Activated T-cell treated with anti-CD3 and anti-CD28 coated beads, Interleukin-2, amount 50 U/mL, for 1 hour (primary cell): ENCODE results near the gene TES.
"Not testable (repeated sequence)": the region's sequence is repeated elsewhere in the genome, so short reads cannot be mapped to it uniquely, and the experiment has no call there.

Experiments used
- DNase-seq: peaks from one replicate; pipeline ENCODE4 v3.0.0-alpha.2; 2020

The TES gene

DNA sequence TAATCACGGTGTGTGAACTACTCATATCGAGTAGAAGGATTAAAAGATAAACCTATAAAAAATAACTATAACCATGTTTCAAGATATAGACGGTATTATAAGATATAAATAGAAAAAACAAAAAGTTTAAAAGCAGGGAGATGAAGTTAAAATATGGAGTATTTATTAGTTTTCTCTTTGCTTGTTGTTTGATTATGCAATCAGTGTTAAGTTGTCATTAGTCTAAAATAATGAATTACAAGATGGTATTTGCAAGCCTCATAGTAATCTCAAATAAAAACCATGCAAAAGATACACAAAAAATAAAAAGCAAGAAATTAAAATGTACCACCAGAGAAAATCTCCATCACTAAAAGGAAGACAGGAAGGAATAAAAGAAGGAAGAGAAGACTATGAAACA, 83.3 kb downstream of the TES start:
- DNase-seq = no peak

- DNase-seq = not testable (repeated sequence)
Observed at GRCh38 chr7:116295903-116296302, 85.6 kb downstream of the TES start.

DNA sequence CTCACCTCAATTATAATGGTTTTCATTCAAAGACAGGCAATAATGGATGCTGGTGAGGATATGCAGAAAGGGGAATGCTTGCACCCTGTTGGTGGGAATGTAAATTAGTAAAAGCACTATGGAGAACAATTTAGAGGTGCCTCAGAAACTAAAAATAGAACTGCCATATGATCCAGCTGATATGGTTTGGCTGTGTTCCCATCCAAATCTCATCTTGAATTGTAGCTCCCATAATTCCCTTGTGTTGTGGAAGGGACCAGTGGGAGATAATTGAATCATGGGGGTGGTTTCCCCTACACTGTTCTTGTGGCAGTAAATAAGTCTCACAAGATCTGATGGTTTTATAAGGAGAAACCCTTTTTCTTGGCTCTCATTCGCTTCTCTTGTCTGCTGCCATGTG, 87.7 kb downstream of the TES start:
- no peak for DNase-seq

DNA sequence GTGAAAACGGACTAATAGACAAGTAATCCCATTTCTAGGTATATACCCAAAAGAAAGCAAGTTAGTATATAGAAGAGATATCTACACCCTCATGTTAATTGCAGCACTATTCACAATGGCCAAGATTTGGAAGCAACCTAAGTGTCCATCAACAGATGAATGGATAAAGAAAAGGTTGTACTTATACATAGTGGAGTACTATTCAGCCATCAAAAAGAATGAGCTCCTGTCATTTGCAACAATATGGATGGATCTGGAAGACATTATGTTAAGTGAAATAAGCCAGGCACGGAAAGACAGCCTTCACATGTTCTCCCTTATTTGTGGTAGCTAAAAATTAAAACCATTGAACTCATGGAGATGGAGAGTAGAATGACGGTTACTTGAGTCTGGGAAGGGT, 88.2 kb downstream of the TES start:
- no peak for DNase-seq

DNA sequence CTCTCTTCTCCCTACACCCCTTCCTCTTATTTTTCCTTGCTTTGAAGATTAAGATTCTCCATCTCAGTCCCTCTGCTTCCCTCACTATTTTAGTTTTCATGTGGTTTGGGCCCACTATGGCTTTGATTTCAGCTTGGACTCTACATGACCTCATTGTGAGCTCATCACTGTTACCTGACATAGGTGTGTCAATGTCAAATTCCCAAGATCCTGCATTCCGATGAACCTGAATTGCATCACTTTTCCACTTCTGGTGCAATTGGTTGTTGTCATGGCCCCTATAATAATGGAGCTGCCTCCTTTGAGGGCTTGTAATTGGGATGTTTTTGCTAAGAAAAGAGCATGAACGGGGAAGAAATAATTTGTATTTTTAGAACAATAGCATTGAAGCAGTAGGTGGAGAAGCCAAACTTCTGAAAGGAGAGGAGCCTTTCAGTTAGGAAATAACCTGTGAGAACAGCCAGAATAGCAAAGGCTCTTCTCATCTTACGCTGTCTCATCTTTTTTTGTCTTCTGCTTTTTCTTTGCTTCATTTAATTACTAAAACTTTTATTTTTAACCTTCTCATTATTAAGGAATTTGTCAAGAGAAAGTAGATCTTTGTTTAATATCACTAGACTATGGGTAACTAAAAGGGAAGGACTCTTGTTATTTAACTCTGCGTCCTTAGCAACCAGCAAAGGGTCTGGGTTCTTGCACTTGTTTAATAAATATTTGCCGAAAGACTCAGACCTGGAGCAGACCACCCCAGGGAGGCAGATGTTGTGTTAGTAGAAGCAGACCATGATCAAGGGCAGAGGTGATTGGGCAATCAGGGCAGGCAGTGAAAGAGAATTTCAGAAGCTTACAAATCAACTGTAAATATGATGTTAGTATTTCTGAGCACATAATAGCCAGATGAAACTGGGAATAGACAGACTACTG, 95.4 kb downstream of the TES start:
- DNase-seq = no peak

DNA sequence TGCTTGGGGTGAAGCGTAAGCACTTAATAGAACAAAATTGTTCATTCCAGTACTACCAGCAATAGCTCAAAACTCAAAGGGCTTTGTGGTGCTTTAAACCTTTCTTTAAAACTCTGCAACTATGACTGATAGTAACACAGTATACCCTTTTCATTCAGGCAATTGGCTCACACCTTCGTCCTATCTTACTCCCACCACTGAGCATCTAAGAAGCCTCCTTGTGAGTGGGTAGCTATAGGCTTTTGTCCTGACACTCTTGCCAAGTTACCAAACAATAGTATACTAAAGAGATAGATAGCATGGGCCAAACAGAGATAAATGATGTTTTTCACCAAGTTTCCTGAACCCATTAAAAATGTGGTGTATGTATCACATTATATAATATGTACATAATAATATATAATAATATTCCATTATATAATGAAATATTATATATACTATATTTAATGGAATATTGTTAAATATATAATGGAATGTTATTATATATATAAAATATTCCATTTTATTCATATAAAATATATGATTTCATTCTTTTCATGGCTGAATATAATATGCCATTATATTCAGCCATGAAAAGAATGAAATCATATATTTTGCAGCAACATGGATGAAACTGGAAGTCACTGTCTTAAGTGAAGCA, 96.2 kb downstream of the TES start:
- DNase-seq = no peak

- no peak for DNase-seq
Observed at GRCh38 chr7:116307253-116307652, 96.9 kb downstream of the TES start.
